Endothelial cell of hepatic sinusoid (primary cell): ENCODE results near the gene HYAL3.
"Not testable (repeated sequence)": the region's sequence is repeated elsewhere in the genome, so short reads cannot be mapped to it uniquely, and the experiment has no call there.

Experiments used
- in situ Hi-C: cut with HindIII; loops from 2 replicates; pipeline ENCODE4 v1.10.0; 2017; ENCODE audit warnings: low sequenced_read_pairs

HYAL3 gene

GRCh38 chr3:50272538-50272910 lies 26.7 kb downstream of the HYAL3 start:
- in situ Hi-C loops: not testable (repeated sequence)

GRCh38 chr3:50271314-50271936 lies 27.8 kb downstream of the HYAL3 start:
- in situ Hi-C loops: no loop called here

GRCh38 chr3:50270422-50271224 lies 28.6 kb downstream of the HYAL3 start:
- in situ Hi-C loops: no loop called here

DNA sequence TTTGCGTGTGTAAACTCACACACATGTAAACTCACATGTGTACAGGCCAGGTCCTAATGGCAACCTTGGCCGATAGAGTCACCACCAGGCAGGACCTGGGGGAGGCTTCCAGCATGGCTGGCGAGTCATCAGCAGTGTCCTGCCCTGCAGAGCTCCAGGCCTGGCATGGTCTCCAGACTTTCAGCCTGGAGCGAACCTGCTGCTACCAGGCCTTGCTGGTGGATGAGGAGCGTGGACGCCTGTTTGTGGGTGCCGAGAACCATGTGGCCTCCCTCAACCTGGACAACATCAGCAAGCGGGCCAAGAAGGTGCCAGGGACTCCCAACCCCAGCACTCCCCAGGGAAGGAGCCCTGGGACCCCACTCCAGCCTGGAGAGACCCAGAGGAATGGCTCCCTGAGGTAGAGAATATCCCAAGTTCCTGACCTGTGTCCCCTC lies 29.2 kb downstream of the HYAL3 start:
- in situ Hi-C loops: no loop called here

DNA sequence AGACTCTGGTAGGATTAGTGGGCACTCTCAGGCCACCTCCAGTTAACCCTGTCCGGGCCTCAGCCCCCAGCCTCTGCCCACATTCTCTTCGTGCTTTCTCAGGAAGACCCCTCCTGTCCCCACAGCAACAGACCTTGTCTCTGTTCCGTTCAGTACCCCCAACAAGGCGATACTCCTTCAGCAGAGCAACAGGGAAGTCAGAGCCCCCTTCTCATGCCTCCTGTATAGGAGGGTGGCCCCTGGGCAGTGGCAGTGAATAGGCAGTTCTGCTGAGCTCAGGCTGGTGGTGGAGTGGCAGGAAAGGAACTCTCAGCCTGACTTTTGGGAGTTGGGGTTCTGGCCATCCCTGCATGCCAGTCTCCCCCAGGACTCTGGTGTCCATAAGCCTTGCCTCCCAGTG lies 29.7 kb downstream of the HYAL3 start:
- in situ Hi-C loops: no loop called here

DNA sequence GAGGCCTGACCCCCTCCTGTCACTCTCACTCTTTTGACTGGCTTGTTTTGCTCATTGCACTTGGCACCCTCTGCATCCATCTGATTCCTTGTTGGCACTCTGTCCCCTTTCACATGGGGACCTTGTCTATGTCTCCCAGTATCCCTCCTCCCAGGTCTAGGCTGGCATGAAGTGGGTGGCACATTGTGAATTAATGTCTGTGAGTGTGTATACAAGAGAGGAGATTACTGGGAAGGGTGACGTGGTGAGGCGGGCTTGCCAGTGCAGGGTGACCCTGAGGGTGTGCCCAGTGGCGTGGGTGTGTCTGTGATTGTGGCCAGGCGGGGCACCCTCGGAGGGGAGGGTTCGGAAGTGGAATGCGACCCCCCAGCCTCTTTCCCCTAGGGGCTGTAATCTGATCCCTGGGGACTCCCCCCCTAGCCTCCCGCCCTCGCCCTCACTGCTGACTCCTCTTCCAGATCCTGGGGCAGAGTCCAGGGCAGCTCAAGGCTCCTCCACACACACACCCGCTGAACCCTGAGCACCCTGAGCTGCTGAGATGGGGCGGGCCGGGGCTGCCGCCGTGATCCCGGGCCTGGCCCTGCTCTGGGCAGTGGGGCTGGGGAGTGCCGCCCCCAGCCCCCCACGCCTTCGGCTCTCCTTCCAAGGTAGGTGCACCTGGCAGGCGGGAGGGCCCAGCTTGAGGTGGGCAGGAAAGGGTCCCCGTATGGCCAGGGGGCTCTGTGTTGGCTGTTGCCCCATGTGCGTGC lies 30.3 kb downstream of the HYAL3 start, which contains the start of gene SEMA3B:
Gene SEMA3B, plus strand, starts transcription at position 445 of the 749 bp plus-strand sequence. Its CDS starts 94 bp downstream, at position 539.
- in situ Hi-C loops: no loop called here

GRCh38 chr3:50268276-50268675 lies 30.9 kb downstream of the HYAL3 start:
- in situ Hi-C loops: no loop called here

GRCh38 chr3:50267280-50267913 lies 31.8 kb downstream of the HYAL3 start:
- in situ Hi-C loops: no loop called here

- in situ Hi-C loops: no loop called here
These were observed 32.4 kb downstream of the HYAL3 start for GRCh38 chr3:50266836-50267235.

DNA sequence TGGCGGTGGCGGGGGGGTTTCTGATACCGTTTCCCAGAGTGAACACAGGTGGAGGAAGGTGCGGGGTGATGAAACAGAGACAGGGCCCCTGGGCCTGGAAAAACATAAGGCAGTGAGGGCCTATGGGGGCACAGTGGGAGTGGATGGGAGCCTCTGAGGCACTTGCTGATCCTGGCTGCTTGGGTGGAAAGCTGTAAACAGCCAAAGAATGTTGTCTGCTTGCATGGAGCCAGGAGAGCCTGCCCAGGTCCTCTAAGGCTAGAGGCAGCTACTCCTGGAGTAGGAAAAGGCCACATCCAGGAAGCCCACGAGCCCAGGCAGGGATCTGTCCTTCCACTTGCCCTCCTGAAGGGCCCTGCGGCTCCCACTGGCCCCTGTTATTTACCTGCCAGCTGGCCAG lies 33.2 kb downstream of the HYAL3 start:
- in situ Hi-C loops: no loop called here

DNA sequence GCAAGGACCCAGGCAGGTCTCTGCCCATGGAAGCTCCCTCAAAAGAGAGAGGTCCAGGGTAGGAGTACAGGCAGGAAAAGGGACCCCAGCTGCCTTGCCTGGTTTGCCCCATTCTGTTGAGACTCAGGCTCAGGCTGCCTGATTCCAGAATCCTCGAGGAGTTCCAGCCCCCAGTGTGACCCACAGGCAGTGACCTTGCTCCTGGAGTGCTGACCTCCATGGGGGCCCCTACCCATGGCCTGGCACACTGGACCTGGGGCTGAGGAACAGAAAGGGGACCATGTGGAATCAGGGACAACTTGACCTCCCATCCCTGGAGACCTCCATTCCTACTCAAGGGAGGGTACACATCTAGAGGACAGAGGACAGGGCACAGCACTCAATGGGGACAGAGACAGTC lies 33.6 kb downstream of the HYAL3 start:
- in situ Hi-C loops: no loop called here

DNA sequence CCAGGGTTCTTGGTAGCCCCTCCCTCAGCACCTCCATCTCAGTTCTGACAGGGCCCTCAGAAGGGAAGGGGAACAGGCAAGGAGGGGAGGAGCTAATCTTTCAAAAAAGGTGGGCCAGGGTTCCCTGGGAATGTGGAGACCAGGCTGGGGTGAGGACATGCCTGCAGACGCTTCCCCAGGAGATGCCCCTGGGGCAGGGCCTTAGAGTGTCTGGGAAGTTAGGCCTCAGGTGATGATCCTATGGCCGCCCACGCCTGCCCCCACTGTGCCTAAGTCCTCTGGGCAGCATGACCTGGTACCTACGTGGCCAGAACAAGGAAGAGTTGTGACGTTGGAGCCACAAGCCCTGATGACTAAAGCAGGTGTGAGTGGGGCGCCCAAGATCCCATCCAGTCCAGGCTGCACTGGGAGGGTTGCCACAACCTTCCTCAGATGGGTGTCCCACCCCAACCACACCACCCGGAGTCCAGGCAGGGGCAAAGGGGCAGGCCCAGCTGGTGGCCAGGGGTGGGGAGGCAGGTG lies 34.2 kb downstream of the HYAL3 start:
- in situ Hi-C loops: loop anchor here (5.0 kb wide), 1 partner anchor 43 kb away; no protein-coding TSS in a partner anchor

DNA sequence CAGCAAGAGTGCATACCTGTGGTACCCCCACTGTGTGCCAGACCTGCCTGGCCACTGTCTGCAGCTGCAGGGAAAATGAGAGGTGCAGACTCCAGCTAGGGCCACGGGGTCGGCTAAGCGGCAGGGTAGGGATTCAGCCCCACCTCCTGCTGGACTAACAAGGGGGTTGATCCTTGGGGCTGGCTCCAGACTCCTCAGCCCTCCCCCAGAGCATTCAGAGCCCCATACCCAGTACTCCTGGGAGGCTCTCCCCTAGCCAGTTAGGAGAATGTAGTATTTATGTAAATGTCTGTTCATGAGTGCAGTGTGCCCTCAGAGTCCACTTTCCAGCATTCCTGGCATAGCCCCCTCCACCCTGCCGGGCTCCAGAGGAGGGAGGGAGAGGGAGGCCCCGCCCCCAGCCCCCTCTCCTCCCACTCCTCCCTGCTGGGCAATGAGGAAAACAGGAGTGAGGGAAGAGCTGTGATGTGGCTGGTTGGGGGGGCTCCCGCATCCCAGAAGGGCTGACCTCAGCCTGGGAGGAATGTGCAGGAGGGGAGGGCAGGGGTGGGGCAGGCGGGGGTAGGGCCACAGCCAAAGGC lies 34.7 kb downstream of the HYAL3 start:
- in situ Hi-C loops: loop anchor here (5.0 kb wide), 1 partner anchor 42 kb away; no protein-coding TSS in a partner anchor

- in situ Hi-C loops: loop anchor here (5.0 kb wide), 1 partner anchor 41 kb away; no protein-coding TSS in a partner anchor
These were observed 35.5 kb downstream of the HYAL3 start for GRCh38 chr3:50263478-50264382.

- in situ Hi-C loops: loop anchor here (5.0 kb wide), 1 partner anchor 40 kb away; no protein-coding TSS in a partner anchor
These were observed 36.4 kb downstream of the HYAL3 start for GRCh38 chr3:50262778-50263177.

GRCh38 chr3:50262200-50262599 lies 37.0 kb downstream of the HYAL3 start:
- in situ Hi-C loops: loop anchor here (5.0 kb wide), 1 partner anchor 40 kb away; no protein-coding TSS in a partner anchor

- in situ Hi-C loops: loop anchor here (5.0 kb wide), 1 partner anchor 39 kb away; no protein-coding TSS in a partner anchor
These were observed 37.7 kb downstream of the HYAL3 start for GRCh38 chr3:50261505-50261904.

DNA sequence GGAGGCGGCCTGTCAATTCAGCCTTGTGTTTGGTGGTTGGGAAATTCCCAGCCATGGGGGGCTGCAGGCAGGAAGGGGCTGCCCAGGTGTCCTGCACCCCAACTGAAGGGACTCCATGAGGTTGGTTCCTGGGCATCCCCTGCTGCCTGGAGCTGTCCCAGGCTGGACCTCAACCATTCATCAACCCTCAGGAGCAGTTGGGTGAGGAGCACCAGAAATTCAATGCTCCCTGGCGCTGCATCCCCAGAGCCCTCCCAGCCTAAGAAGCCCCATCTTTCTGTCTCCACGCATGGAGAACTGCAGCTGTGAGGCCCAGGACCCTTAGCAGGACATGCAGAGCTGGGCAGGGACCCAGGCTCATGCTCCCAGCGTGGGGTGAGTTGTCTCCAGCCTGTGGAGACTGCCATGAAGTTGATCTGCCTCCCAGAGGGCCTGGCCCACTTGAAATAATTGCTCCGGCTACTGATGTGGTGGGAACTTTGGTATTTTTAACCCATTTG lies 38.2 kb downstream of the HYAL3 start:
- in situ Hi-C loops: loop anchor here (5.0 kb wide), 1 partner anchor 39 kb away; no protein-coding TSS in a partner anchor
